NCI-H2081 treated with DMSO at 0.1 percent for 48 hours (cell line): ENCODE measurements around the gene B3GALT5.
A peak's percentile ranks its signal among the peaks of the same experiment; 100 is the strongest.
"Not testable (repeated sequence)": the region's sequence is repeated elsewhere in the genome, so short reads cannot be mapped to it uniquely, and the experiment has no call there.

Experiments
- DNase-seq: peaks from one replicate; lab custom pipeline; 2025; lab: John Stamatoyannopoulos, UW

The B3GALT5 gene

GRCh38 chr21:39612233-39613040 is at the start of gene B3GALT5:
B3GALT5 (plus strand) TSS chr21:39612940; CDS start chr21:39660560, 47,620 bp downstream.
- DNase-seq: no peak

- peak; percentile 28 for DNase-seq
These were observed 48.5 kb upstream of the B3GALT5 start for GRCh38 chr21:39564200-39564599.

GRCh38 chr21:39567180-39567972 is 45.4 kb upstream of the B3GALT5 start:
- DNase-seq: no peak

- DNase-seq: no peak
These were observed 44.4 kb upstream of the B3GALT5 start for GRCh38 chr21:39568361-39568760.

GRCh38 chr21:39575775-39576174 is 37.0 kb upstream of the B3GALT5 start:
- DNase-seq: no peak

GRCh38 chr21:39576518-39577128 is 36.1 kb upstream of the B3GALT5 start:
- no peak for DNase-seq

GRCh38 chr21:39579734-39580332 is 32.9 kb upstream of the B3GALT5 start:
- DNase-seq: no peak

- DNase-seq: no peak
These were observed 32.0 kb upstream of the B3GALT5 start for GRCh38 chr21:39580744-39581143.

GRCh38 chr21:39581414-39581813 is 31.3 kb upstream of the B3GALT5 start:
- DNase-seq: no peak

GRCh38 chr21:39582749-39583148 is 30.0 kb upstream of the B3GALT5 start:
- no peak for DNase-seq

GRCh38 chr21:39583586-39583985 is 29.2 kb upstream of the B3GALT5 start:
- DNase-seq: not testable (repeated sequence)

- no peak for DNase-seq
These were observed 25.4 kb upstream of the B3GALT5 start for GRCh38 chr21:39587376-39587775.

GRCh38 chr21:39588884-39589283 is 23.9 kb upstream of the B3GALT5 start:
- DNase-seq: no peak

GRCh38 chr21:39593522-39593921 is 19.2 kb upstream of the B3GALT5 start:
- no peak for DNase-seq

GRCh38 chr21:39595465-39595864 is 17.3 kb upstream of the B3GALT5 start:
- no peak for DNase-seq

GRCh38 chr21:39597595-39597994 is 15.1 kb upstream of the B3GALT5 start:
- DNase-seq: no peak

GRCh38 chr21:39599191-39599970 is 13.4 kb upstream of the B3GALT5 start:
- DNase-seq: no peak

GRCh38 chr21:39601187-39601928 is 11.4 kb upstream of the B3GALT5 start:
- no peak for DNase-seq

GRCh38 chr21:39602076-39602689 is 10.6 kb upstream of the B3GALT5 start:
- DNase-seq: no peak

- no peak for DNase-seq
These were observed 9.9 kb upstream of the B3GALT5 start for GRCh38 chr21:39602793-39603192.
